Activated T-helper 2 cell treated with anti-CD3 and anti-CD28 coated beads, Interferon-gamma antibody, Interleukin-2, Interleukin-4, amounts not matched to agents 10 μg/mL and 5 μg/mL and 100 μg/mL, durations not matched to agents 14 hours and 24 hours and 36 hours (primary cell): ENCODE data around the gene RNFT2. TPM values are rescaled to one million over a fixed set of nuclear protein-coding genes. Genes with fewer than 3 reads are reported as not detected.

Experiments
- DNase-seq: peaks from one replicate; pipeline ENCODE4 v3.0.0; 2021; ENCODE audit warnings: low spot score
- H3K27ac Mint-ChIP-seq: one replicate; pipeline ENCODE4 v1.8.0; 2021; ENCODE audit warnings: mixed read lengths
- H3K27me3 Mint-ChIP-seq: one replicate; pipeline ENCODE4 v1.8.0; 2021; ENCODE audit warnings: low read depth, mixed read lengths
- H3K36me3 Mint-ChIP-seq: one replicate; pipeline ENCODE4 v1.8.0; 2021; ENCODE audit warnings: low read depth, mixed read lengths
- H3K4me1 Mint-ChIP-seq: one replicate; pipeline ENCODE4 v1.8.0; 2021; ENCODE audit warnings: low read depth, mixed read lengths
- H3K4me3 Mint-ChIP-seq: one replicate; pipeline ENCODE4 v1.8.0; 2021; ENCODE audit warnings: low read depth, mild to moderate bottlenecking, moderate library complexity, mixed read lengths
- H3K9me3 Mint-ChIP-seq: one replicate; pipeline ENCODE4 v1.8.0; 2021; ENCODE audit warnings: mixed read lengths
- intact Hi-C: fragments of 100-400 bp; cut with micrococcal nuclease; formaldehyde crosslinking; loops from one replicate; pipeline ENCODE4 v1.15.1; 2023
- total RNA-seq: library from RNA; stranded (reverse); gene quantifications from 2 replicates; pipeline ENCODE4 v1.2.3, GENCODE V29; 2022

Gene RNFT2
- total RNA-seq, 1 donor from 2014 or later: 14.4 TPM

DNA sequence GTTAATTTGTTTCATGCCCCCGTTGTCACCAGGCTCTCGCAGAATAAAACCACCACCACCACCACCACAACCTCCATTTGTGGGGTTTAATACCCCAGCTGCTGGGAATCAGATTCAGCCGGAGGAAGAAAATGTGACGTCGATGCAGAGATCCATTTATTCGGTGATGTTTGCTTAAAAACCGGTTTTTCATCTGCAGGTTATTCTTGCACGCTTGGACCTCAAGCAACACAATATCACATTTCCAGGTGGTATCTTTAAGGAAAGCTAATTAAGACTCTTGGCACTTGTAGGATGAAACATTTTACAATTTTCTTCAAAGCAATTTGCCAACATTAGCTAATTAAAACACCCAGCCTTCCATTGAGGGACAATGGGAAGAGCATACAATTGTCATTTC, 40.0 kb upstream of the RNFT2 start:
- no peak overlapping the region for H3K4me3 Mint-ChIP-seq
- H3K27me3 Mint-ChIP-seq: peaks cover 31% of the 10 kb centered on the region
- H3K9me3 Mint-ChIP-seq: no peaks in the 10 kb centered on the region
- intact Hi-C loops: no loop called here
- no peak for DNase-seq
- H3K27ac Mint-ChIP-seq: no peak overlapping the region
- no peaks in the 10 kb centered on the region for H3K36me3 Mint-ChIP-seq
- H3K4me1 Mint-ChIP-seq: peaks cover 4% of the 10 kb centered on the region

DNA sequence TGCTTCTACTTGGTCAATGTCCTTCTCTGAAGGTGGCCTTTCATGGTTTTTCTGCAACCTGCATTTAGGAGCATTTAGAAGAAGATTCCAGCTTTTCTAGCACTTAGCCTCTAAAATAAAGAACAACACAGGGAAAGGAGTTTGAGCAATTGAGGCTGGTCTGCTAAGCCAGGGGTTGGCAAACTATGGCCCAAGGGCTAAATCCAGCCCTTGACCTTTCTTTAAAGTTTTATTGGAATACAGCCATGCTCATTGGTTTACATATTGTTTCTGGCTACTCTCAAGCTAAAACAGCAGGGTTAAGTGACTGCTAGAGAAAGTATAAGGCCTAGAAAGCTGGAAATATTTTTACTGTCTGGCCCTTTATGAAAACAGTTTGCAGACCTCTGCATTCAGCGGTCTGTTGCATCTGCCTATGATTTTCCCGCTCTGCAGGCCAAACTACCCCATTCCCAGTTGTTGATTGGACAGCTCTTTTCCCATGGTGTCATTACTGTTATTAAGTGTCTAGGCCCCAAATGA, 39.5 kb upstream of the RNFT2 start:
- Mint-ChIP-seq H3K36me3 (no peaks in the 10 kb centered on the region), H3K4me1 (peaks cover 6% of the 10 kb centered on the region), H3K9me3 (no peaks in the 10 kb centered on the region), H3K27ac (no peak overlapping the region), H3K27me3 (peaks cover 28% of the 10 kb centered on the region), H3K4me3 (no peak overlapping the region)
- intact Hi-C loops: no loop called here
- no peak for DNase-seq

DNA sequence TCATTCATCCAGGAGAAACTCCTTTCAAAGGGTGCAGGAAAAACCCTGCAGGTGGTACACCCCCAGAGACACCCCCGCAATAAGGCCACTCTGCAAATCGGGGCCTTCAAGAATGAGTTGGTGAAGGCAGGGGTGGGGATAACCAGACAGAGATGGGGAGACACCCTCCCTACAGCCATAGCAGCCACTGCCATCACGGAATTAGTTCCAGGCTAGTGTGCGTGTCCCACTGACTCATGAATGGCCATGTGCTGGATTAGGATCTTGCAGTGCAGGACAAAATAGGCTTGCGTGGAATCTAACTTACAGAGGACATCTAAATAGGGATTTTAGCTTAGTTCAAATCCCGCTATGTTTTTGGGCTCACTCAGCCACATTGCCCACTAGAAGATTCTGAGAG, 38.0 kb upstream of the RNFT2 start:
- no peak overlapping the region for H3K4me3 Mint-ChIP-seq
- no peaks in the 10 kb centered on the region for H3K9me3 Mint-ChIP-seq
- no peak overlapping the region for H3K27ac Mint-ChIP-seq
- DNase-seq: no peak
- intact Hi-C loops: loop anchor here (10.0 kb wide), 1 partner anchor 185 kb away; the partner anchor contains the start of gene HRK
- H3K36me3 Mint-ChIP-seq: no peaks in the 10 kb centered on the region
- peaks cover 3% of the 10 kb centered on the region for H3K4me1 Mint-ChIP-seq
- peaks cover 14% of the 10 kb centered on the region for H3K27me3 Mint-ChIP-seq

DNA sequence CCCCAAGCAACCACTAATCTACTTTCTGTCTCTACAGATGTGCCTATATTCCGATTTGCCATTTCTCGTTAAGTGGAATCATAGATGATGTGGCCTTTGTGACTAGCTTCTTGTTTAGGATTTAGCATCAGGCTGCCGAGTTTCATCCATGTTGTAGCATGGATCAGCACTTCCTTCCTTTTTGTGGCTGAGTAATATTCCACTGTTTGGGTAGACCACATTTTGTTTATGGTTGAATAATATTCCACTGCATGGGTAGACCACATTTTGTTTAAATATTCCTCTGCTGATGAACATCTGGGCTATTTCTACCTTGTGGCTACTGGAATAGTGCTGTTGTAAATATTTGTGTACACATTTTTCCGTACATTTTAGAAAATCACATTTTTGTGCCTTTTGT, 36.7 kb upstream of the RNFT2 start:
- no peak for DNase-seq
- peaks cover 9% of the 10 kb centered on the region for H3K27me3 Mint-ChIP-seq
- H3K27ac Mint-ChIP-seq: no peak overlapping the region

DNA sequence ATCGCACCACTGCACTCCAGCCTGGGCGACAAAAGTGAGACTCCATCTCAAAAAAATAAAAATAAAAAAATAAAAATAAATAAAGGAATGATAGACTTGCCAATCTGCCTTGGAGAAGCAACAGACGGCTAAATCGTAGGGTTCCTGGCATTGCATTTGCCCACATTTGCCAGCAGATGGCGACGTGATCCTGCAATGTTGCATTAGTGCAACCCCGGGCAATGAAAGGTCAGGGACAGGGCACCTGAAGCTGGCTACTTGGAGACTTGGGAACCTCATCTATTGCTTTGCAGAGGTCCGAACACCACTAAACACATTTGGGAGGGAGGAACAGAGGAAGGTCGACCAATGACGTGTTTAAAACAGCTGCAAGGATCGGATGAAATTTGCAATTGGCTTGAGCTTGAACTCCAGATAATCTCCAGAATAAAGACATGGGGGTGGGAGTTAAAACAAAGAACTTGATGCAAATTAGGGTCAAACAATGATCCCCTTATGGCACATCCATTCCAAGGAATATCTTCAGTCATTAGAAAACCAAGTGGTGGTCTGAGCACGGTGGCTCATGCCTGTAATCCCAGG, 34.8 kb upstream of the RNFT2 start:
- H3K4me1 Mint-ChIP-seq: peaks cover 2% of the 10 kb centered on the region
- no peak overlapping the region for H3K4me3 Mint-ChIP-seq
- H3K9me3 Mint-ChIP-seq: no peaks in the 10 kb centered on the region
- H3K27me3 Mint-ChIP-seq: peaks cover 8% of the 10 kb centered on the region
- no peaks in the 10 kb centered on the region for H3K36me3 Mint-ChIP-seq
- peak; percentile 51 for DNase-seq
- intact Hi-C loops: loop anchor here (1.0 to 10.0 kb wide), 2 partner anchors 181 to 417 kb away; partner anchors contain the start of gene HRK
- no peak overlapping the region for H3K27ac Mint-ChIP-seq

More for the DNA sequence above, 36.7 kb upstream of the RNFT2 start:
- intact Hi-C loops: loop anchor here (10.0 kb wide), 1 partner anchor 183 kb away; the partner anchor contains the start of gene HRK
- H3K4me3 Mint-ChIP-seq: no peak overlapping the region
- no peaks in the 10 kb centered on the region for H3K36me3 Mint-ChIP-seq
- no peaks in the 10 kb centered on the region for H3K9me3 Mint-ChIP-seq
- H3K4me1 Mint-ChIP-seq: peaks cover 2% of the 10 kb centered on the region

DNA sequence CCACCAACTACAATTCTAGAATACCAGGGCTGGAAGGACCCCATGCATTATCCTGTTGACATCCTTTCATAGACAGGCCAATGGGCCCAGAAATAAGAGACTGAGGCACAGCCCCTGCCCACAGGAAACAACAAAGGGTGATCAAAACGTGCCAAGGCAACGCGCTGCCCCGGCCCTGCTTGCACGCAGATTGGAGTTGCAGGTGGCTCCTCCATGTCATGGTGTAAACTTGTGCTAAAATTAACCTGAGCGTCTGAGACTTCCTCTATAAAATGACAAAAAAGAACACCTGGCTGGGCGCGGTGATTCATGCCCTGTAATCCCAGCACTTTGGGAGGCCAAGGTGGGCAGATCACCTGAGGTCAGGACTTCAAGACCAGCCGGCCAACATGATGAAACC, 30.4 kb upstream of the RNFT2 start:
- peaks cover 3% of the 10 kb centered on the region for H3K36me3 Mint-ChIP-seq
- intact Hi-C loops: loop anchor here (2.0 to 10.0 kb wide), 2 partner anchors 177 to 709 kb away; partner anchors contain the start of gene HRK
- peaks cover 9% of the 10 kb centered on the region for H3K4me1 Mint-ChIP-seq

DNA sequence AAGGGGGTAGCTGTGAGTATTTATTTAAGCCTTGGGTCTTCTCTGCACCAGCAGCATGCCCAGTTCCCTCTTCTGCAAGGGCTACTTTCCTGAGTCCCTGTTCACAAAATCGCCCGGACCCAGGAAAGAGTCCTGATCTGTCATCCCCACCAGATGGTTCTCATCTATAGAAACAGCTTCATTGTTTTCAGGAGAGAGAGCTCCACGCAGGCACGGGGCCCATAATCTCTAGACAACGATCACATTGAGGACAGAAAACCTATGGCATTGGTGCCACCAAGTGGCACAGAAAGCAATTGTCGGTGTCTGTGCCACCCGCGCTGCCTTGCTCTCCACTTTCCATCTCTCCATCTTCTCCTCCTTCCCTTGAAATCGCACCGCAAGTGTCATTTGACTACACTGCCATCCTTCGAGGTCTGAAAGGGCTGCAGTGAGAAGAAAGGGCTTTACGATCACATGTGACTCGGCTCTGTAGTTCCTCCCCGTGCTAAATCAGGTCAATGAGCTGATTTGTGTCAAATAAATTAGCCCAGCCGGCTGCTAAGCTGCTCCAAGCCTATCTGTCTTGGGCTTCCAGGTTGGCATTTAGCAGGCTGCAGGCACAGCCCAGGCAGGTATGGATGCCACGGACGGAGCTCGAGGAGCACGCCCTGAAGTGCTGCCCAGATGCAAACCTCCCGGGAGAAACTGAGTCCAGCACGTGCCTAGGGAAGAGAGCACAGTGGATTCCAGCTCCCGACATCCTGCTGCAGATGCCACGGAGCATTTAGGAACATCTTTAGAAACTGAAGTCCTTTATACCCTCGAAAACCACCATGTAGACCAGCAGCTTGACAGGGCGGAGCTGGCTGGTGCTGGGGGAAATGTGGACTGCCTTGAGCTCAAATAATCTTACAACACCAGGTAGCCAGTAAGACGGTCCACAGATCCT, 29.0 kb upstream of the RNFT2 start:
- no peak overlapping the region for H3K27ac Mint-ChIP-seq
- H3K9me3 Mint-ChIP-seq: no peaks in the 10 kb centered on the region
- DNase-seq: peak; percentile 19
- intact Hi-C loops: loop anchor here (2.0 to 10.0 kb wide), 2 partner anchors 176 to 710 kb away; partner anchors contain the start of gene HRK
- peaks cover 3% of the 10 kb centered on the region for H3K36me3 Mint-ChIP-seq
- peaks cover 7% of the 10 kb centered on the region for H3K4me1 Mint-ChIP-seq
- peaks cover 26% of the 10 kb centered on the region for H3K27me3 Mint-ChIP-seq
- H3K4me3 Mint-ChIP-seq: no peak overlapping the region

More for the DNA sequence above, 30.4 kb upstream of the RNFT2 start:
- DNase-seq: no peak
- H3K4me3 Mint-ChIP-seq: no peak overlapping the region
- peaks cover 28% of the 10 kb centered on the region for H3K27me3 Mint-ChIP-seq
- no peak overlapping the region for H3K27ac Mint-ChIP-seq
- H3K9me3 Mint-ChIP-seq: no peaks in the 10 kb centered on the region

DNA sequence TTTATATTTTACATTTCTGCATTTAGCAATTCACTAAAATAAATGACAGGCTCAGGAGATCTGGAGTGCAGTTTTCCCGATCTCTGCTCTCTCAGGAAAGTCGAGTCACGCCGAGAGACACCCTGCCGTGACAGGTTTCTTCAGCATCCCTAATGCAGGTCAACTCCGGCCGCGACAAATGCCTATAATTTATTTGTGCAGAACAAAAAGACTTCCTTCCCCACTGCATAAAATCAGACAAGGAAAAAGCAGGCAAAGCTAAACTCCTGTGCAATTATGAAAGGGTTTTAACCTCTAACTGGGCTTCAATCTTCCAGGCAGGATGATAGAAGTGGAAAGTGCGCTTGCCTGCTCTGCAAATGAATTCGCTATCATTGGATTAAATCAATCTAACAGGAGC, 28.3 kb upstream of the RNFT2 start:
- Mint-ChIP-seq H3K4me3 (no peak overlapping the region), H3K9me3 (no peaks in the 10 kb centered on the region), H3K4me1 (peaks cover 7% of the 10 kb centered on the region), H3K27ac (no peak overlapping the region), H3K36me3 (peaks cover 3% of the 10 kb centered on the region), H3K27me3 (peaks cover 26% of the 10 kb centered on the region)
- no peak for DNase-seq
- intact Hi-C loops: loop anchor here (2.0 to 10.0 kb wide), 2 partner anchors 175 to 711 kb away; partner anchors contain the start of gene HRK

DNA sequence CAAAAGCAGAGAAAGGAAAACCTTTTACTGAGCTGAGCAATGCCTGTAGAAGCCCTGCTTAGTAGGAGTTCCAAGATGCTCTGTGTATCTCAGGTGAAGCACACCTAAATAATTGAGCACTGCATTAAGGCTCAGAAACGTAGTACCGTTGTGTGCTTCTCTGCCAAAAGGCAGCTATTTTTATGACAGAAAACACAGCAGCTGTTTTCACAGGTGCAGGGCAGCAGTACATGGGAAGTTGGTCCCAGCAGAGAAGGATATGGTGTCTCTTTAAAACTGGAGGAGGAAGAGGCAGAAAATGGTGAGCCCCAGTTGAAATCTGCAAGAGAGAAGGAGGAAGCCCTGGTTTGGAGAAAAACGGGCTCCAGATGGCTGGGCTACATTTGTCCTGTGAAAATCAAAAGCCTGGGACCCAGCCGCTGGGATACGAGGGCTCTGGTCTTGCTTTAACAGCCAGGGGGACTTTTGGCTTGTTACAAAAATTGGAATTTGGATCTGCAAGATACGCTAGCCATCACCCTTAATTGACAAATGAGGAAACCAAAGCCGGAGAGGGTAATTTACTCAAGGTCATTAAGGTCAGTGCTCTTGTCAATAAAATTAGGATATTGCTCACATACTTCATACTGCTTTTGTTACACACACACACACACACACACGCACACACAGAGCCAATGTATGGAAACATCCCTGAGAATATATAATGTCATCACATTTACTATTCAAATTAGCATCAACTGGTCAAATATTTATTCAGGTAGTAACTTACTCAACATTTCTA, 27.6 kb upstream of the RNFT2 start:
- Mint-ChIP-seq H3K27me3 (peaks cover 26% of the 10 kb centered on the region), H3K4me1 (peaks cover 7% of the 10 kb centered on the region), H3K9me3 (no peaks in the 10 kb centered on the region), H3K36me3 (peaks cover 7% of the 10 kb centered on the region), H3K4me3 (no peak overlapping the region), H3K27ac (no peak overlapping the region)
- intact Hi-C loops: no loop called here
- DNase-seq: no peak

DNA sequence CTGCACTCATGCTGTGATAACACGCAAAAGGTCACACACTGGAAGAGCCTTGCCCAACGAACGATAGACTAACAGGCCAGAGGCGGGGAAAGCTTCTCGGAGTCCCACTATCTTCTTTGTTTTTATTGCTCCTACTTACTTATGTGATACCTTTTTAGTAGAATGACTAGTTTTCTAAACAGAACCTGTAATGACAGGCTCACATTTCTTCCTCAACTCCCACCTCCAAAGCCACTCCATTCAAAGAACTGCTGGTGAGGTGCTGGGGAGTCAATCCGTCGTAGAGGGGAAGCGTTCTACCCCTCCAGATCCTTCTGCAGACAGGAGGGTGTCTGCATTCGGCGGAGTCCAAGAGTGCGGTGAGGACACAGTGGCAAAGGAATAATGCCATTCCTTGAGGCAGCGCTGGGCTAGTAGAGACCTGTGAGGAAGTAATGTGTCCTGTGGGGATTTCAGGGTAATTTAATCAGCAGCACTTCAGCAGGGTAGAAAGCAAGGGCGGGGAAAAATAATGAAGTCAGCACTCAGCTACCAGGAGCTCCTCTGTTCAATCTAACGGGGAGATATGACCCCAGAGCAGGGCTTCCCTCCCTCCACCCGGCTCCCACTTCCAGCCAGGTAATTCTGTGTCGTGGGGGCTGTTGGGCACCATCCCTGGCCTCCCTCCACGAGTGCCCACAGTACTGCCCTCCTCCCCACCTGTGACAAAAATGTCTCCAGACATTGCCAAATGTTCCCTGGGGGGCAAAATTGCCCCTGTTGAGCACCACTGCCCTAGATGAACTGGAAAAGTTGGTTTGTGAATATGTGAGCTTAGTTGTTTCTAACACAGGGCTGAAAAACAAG, 25.4 kb upstream of the RNFT2 start:
- H3K9me3 Mint-ChIP-seq: no peaks in the 10 kb centered on the region
- peaks cover 21% of the 10 kb centered on the region for H3K36me3 Mint-ChIP-seq
- no peak for DNase-seq
- H3K27ac Mint-ChIP-seq: no peak overlapping the region
- peaks cover 21% of the 10 kb centered on the region for H3K27me3 Mint-ChIP-seq
- H3K4me3 Mint-ChIP-seq: no peak overlapping the region
- intact Hi-C loops: no loop called here
- H3K4me1 Mint-ChIP-seq: peaks cover 7% of the 10 kb centered on the region

DNA sequence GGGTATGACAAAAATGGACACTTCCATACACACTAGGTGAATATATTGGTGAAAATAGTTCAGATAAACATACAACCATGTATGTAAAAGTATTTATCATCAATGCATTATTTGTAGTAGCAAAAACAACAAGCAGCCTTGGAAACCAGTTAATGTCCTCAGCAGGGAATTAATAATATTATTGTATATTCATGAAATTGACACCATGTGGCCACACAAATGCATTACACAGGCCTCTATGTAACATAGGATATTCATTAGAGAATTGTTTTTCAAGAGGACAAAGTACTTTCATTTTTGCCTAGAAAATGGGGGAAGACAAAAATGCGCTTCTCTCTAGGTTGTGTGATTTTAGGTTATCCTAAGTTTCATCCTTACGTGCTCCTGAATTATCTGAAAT, 24.6 kb upstream of the RNFT2 start:
- Mint-ChIP-seq H3K36me3 (peaks cover 21% of the 10 kb centered on the region), H3K27me3 (peaks cover 19% of the 10 kb centered on the region), H3K4me3 (no peak overlapping the region), H3K4me1 (peaks cover 6% of the 10 kb centered on the region), H3K27ac (no peak overlapping the region), H3K9me3 (no peaks in the 10 kb centered on the region)
- intact Hi-C loops: no loop called here
- DNase-seq: no peak
